Measurements from ENCODE around the gene CYP4F22.
"Not testable (repeated sequence)": the region's sequence is repeated elsewhere in the genome, so short reads cannot be mapped to it uniquely, and the experiment has no call there.

DNA sequence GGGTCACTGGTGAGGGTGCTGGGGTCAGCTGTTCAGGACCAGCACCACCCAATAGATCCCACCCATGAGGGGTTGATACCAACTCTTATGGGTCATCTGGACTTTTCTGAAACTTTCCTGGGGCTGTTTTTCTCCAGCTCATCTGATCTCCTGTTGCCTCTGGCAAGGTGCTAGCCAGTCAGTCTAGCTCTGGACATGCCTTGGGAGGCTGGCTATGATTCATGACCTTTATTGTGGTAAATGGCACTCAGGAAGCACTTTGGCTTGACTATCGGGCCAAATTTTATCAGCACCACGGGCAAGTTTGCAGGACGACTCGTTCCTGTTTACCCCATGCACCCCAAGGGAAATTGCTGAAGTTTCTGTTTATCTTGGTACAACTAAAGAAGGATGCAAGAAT lies 85.4 kb downstream of the CYP4F22 start:
- not testable (repeated sequence) for TF ChIP-seq POLR2A (IDR thresholded peaks at IDR 0.05; ENCODE audit: borderline replicate concordance, extremely low read depth, insufficient read depth, insufficient read length); YY1 (IDR thresholded peaks at IDR 0.05; ENCODE audit: extremely low read depth, insufficient replicate concordance, low read depth, low read length); POLR2AphosphoS5 (IDR thresholded peaks at IDR 0.05; ENCODE audit: low read depth, low read length)
- TF ChIP-seq, protein P1, sequence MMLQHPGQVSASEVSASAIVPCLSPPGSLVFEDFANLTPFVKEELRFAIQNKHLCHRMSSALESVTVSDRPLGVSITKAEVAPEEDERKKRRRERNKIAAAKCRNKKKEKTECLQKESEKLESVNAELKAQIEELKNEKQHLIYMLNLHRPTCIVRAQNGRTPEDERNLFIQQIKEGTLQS (IDR thresholded peaks at IDR 0.05), result not testable (repeated sequence)

Measured in HCT116 (cell line).